GM10847 (cell line): ENCODE results near the gene ABHD18.

Experiments
- POLR2A ChIP-seq: IDR thresholded peaks from 2 replicates; pipeline ENCODE4 v1.6.1; 2011; ENCODE audit not compliant: insufficient read length; ENCODE audit errors: extremely low read depth

ABHD18 gene

DNA sequence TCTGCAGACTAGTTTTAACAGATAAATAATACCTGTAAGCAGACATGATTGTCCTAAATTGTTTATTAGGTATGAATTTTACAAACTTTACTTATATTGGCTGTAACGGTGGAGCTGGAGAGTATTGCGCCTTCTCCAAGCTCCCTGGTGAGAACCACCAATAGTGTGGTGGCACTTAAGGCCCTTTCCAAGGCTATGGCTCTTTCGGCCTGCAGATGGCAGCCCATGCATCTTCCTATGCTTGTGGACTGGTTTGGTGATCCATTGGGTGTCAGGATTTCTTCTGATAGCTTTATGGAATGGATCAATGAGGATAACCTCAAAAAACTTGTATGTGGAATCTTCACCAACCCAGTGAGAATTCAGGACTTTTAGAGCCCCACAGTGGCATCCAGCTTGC is 103.7 kb downstream of the ABHD18 start:
- no peak for TF ChIP-seq POLR2A

DNA sequence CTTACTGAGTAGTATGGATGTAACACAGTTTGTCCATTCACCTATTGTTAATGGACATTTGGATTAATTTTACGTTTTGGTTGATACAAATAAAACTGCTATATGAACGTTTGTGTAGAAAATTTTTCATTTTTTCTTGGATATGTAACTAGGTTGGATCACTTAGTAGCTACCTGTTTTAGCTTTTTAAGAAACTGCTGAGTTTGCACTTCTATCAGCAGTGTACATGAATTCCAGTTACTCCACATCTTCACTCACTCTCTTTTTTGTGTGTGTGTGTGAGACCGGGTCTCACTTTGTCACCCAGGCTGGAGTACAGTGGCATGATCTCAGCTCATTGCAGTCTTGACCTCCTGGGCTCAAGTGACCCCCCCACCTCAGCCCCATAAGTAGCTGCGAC is 111.3 kb downstream of the ABHD18 start:
- no peak for TF ChIP-seq POLR2A
